SU-DHL-6 (cell line): Measurements from ENCODE around the gene SGIP1.

Experiments used
- H2AFZ ChIP-seq: fragments of 200-600 bp; sonication (generic); 2 replicates; pipeline ENCODE4 v1.6.1; 2014; ENCODE audit warnings: low read depth, mild to moderate bottlenecking, moderate library complexity, mixed read lengths, antibody characterized with exemption, low read length; ENCODE audit not compliant: severe bottlenecking
- H3F3A ChIP-seq: fragments of 200-600 bp; shearing (Covaris generic); 2 replicates; pipeline ENCODE4 v1.6.0; 2016; ENCODE audit warnings: antibody characterized with exemption, mild to moderate bottlenecking; ENCODE audit not compliant: insufficient read depth
- H3K27ac ChIP-seq: fragments of 200-600 bp; sonication (generic); 2 replicates; pipeline ENCODE4 v1.5.1; 2016; ENCODE audit warnings: low read depth, mild to moderate bottlenecking, low read length, moderate library complexity, mixed read lengths
- H3K27me3 ChIP-seq: fragments of 200-600 bp; sonication (generic), shearing (Covaris generic); 2 replicates; pipeline ENCODE4 v1.6.0; 2014; ENCODE audit warnings: mild to moderate bottlenecking, low read length
- H3K36me3 ChIP-seq: fragments of 200-600 bp; sonication (generic); 2 replicates; pipeline ENCODE4 v1.6.1; 2014; ENCODE audit warnings: mild to moderate bottlenecking, low read length, mixed read lengths
- H3K4me2 ChIP-seq: fragments of 300-600, 200-600 bp; shearing (Covaris generic), sonication (generic); 2 replicates; pipeline ENCODE4 v1.6.0; 2014; ENCODE audit warnings: low read length, low read depth, mild to moderate bottlenecking; ENCODE audit not compliant: poor library complexity, severe bottlenecking
- H3K4me3 ChIP-seq: fragments of 200-600 bp; sonication (generic); 2 replicates; pipeline ENCODE4 v1.5.1; 2014; ENCODE audit warnings: antibody characterized with exemption, low read length, mild to moderate bottlenecking, mixed read lengths; ENCODE audit not compliant: insufficient read depth, poor library complexity, severe bottlenecking
- H3K79me2 ChIP-seq: fragments of 200-600 bp; sonication (generic); 2 replicates; pipeline ENCODE4 v1.6.1; 2014; ENCODE audit warnings: mild to moderate bottlenecking, low read length, moderate library complexity; ENCODE audit not compliant: insufficient read depth
- H3K9ac ChIP-seq: fragments of 200-600 bp; sonication (generic); 2 replicates; pipeline ENCODE4 v1.7.0; 2014; ENCODE audit warnings: mild to moderate bottlenecking, low read length
- H3K9me2 ChIP-seq: fragments of 200-600 bp; sonication (generic); replicated peaks from 2 replicates; pipeline ENCODE4 v1.6.1; 2014; ENCODE audit warnings: low read length; ENCODE audit not compliant: insufficient read depth
- H3K9me3 ChIP-seq: fragments of 200-600 bp; sonication (generic); 2 replicates; pipeline ENCODE4 v1.6.1; 2014; ENCODE audit warnings: low read length, mixed read lengths; ENCODE audit not compliant: insufficient read depth
- H4K20me1 ChIP-seq: fragments of 200-600 bp; sonication (generic); 2 replicates; pipeline ENCODE4 v1.6.1; 2014; ENCODE audit warnings: low read depth, mild to moderate bottlenecking, antibody characterized with exemption, low read length, moderate library complexity, mixed read lengths
- CTCF ChIP-seq: fragments of 200-600 bp; sonication (generic); IDR thresholded peaks from one replicate; pipeline ENCODE4 v1.5.1; 2017; ENCODE audit warnings: antibody characterized with exemption, mild to moderate bottlenecking, low read length, moderate library complexity; ENCODE audit not compliant: insufficient read depth, poor library complexity, severe bottlenecking
- EZH2phosphoT487 ChIP-seq: fragments of 200-600 bp; sonication (generic), shearing (Covaris generic); conservative IDR thresholded peaks from 2 replicates; pipeline ENCODE4 v1.6.1; 2018; ENCODE audit warnings: mild to moderate bottlenecking, antibody characterized with exemption, low read length, moderate library complexity, mixed read lengths

SGIP1 gene

GRCh38 chr1:66533804-66534740, at the start of gene SGIP1:
Gene SGIP1 (plus strand): TSS chr1:66534153. CDS start chr1:66534359, 206 bp downstream.
- no peak within 1 kb of the TSS for H3K4me2 ChIP-seq
- H3K4me3 ChIP-seq = no peak within 1 kb of the TSS

GRCh38 chr1:66489151-66489550, 44.8 kb upstream of the SGIP1 start:
- no peaks in the 10 kb centered on the region for H3K9me2 ChIP-seq
- H3K4me2 ChIP-seq = no peak overlapping the region
- no peak overlapping the region for H3K9ac ChIP-seq
- no peak for TF ChIP-seq CTCF
- no peaks in the 10 kb centered on the region for H3K27me3 ChIP-seq
- H3K36me3 ChIP-seq = no peaks in the 10 kb centered on the region
- H3K9me3 ChIP-seq = no peaks in the 10 kb centered on the region
- no peak overlapping the region for H2AFZ ChIP-seq
- no peak overlapping the region for H3K4me3 ChIP-seq
- H3K79me2 ChIP-seq = no peaks in the 10 kb centered on the region
- H3F3A ChIP-seq = no peaks in the 10 kb centered on the region
- no peaks in the 10 kb centered on the region for H4K20me1 ChIP-seq
- H3K27ac ChIP-seq = no peak overlapping the region

More at GRCh38 chr1:66533804-66534740, at the start of gene SGIP1:
- no peaks in the 10 kb centered on the region for H3K36me3 ChIP-seq
- no peaks in the 10 kb centered on the region for H3K9me2 ChIP-seq
- H3K27ac ChIP-seq = no peak within 1 kb of the TSS
- H3K9me3 ChIP-seq = no peaks in the 10 kb centered on the region
- no peak within 1 kb of the TSS for H2AFZ ChIP-seq
- H3F3A ChIP-seq = no peaks in the 10 kb centered on the region
- H3K27me3 ChIP-seq = no peaks in the 10 kb centered on the region
- H3K79me2 ChIP-seq = no peaks in the 10 kb centered on the region
- TF ChIP-seq EZH2phosphoT487 (no peak), CTCF (no peak)
- no peaks in the 10 kb centered on the region for H4K20me1 ChIP-seq
- no peak within 1 kb of the TSS for H3K9ac ChIP-seq

- Histone ChIP-seq H3K79me2 (no peaks in the 10 kb centered on the region), H3K4me3 (no peak overlapping the region), H3K36me3 (no peaks in the 10 kb centered on the region), H3F3A (no peaks in the 10 kb centered on the region), H3K4me2 (no peak overlapping the region), H4K20me1 (no peaks in the 10 kb centered on the region), H3K27ac (no peak overlapping the region), H3K9ac (no peak overlapping the region), H3K9me3 (no peaks in the 10 kb centered on the region), H3K27me3 (no peaks in the 10 kb centered on the region), H3K9me2 (no peaks in the 10 kb centered on the region), H2AFZ (no peak overlapping the region)
- no peak for TF ChIP-seq CTCF
- no peak for TF ChIP-seq EZH2phosphoT487
Observed at GRCh38 chr1:66489972-66490601, 43.9 kb upstream of the SGIP1 start.
